Natural killer cell (primary cell): Measurements from ENCODE around the gene SLC17A1. TPM values are rescaled to one million over a fixed set of nuclear protein-coding genes. Genes with fewer than 3 reads are reported as not detected.

Experiments
- ATAC-seq, 3 donors: fragments of 150-1000 bp in 2 of 3; fragments of 200-7000 bp in 1 of 3; cut with Tn5 transposase; 1 replicate in 1 of 3; 2 replicates in 2 of 3; pipeline ENCODE4 v1.10.0; 2021; ENCODE audit warnings: mild to moderate bottlenecking in 2 of 3, moderate library complexity in 2 of 3
- DNase-seq, 2 donors: peaks; one replicate each; pipeline versions ENCODE4 v3.0.0 to v3.0.0-alpha.2; 2013 to 2021; ENCODE audit warnings: mixed read lengths in 1 of 2
- H3K27ac ChIP-seq: one replicate; pipeline ENCODE4 v1.5.1; 2013; ENCODE audit warnings: mild to moderate bottlenecking, low read length
- H3K27me3 ChIP-seq: one replicate; pipeline ENCODE4 v1.6.1; 2013; ENCODE audit warnings: low read length; ENCODE audit not compliant: control insufficient read depth, insufficient read depth
- H3K36me3 ChIP-seq: one replicate; pipeline ENCODE4 v1.6.1; 2013; ENCODE audit warnings: low read length; ENCODE audit not compliant: control insufficient read depth, insufficient read depth
- H3K4me1 ChIP-seq: one replicate; pipeline ENCODE4 v1.6.1; 2013; ENCODE audit warnings: low read length; ENCODE audit not compliant: control insufficient read depth, insufficient read depth
- H3K4me3 ChIP-seq: one replicate; pipeline ENCODE4 v1.5.1; 2013; ENCODE audit warnings: low read length
- H3K9me3 ChIP-seq: one replicate; pipeline ENCODE4 v1.6.1; 2013; ENCODE audit warnings: low read length; ENCODE audit not compliant: control insufficient read depth, insufficient read depth
- H3K27ac Mint-ChIP-seq, 2 donors: one replicate each; pipeline ENCODE4 v1.8.0; 2022; ENCODE audit warnings: mild to moderate bottlenecking in 2 of 2, mixed read lengths in 2 of 2, moderate library complexity in 1 of 2
- H3K27me3 Mint-ChIP-seq, 2 donors: one replicate each; pipeline ENCODE4 v1.8.0; 2022; ENCODE audit warnings: low read depth in 2 of 2, mixed read lengths in 2 of 2
- H3K36me3 Mint-ChIP-seq: one replicate; pipeline ENCODE4 v1.8.0; 2022; ENCODE audit warnings: mixed read lengths
- H3K4me1 Mint-ChIP-seq, 2 donors: one replicate each; pipeline ENCODE4 v1.8.0; 2022; ENCODE audit warnings: mixed read lengths in 2 of 2
- H3K4me3 Mint-ChIP-seq: one replicate; pipeline ENCODE4 v1.8.0; 2022; ENCODE audit warnings: mild to moderate bottlenecking, moderate library complexity, mixed read lengths
- H3K9me3 Mint-ChIP-seq, 2 donors: one replicate each; pipeline ENCODE4 v1.8.0; 2022; ENCODE audit warnings: mixed read lengths in 2 of 2
- WGBS: methylation state at CpG from one replicate; pipeline ENCODE4 v1.1.7; 2013; ENCODE audit warnings: missing lambda C conversion rate; ENCODE audit not compliant: insufficient coverage; 5-methylcytosine and 5-hydroxymethylcytosine counted together
- intact Hi-C: fragments of 100-400 bp; cut with micrococcal nuclease; formaldehyde crosslinking; loops from one replicate; pipeline ENCODE4 v1.14.2; 2022
- total RNA-seq, 4 donors: library from RNA; stranded (reverse); fragments of 120-200 nt in 1 of 4; gene quantifications; one replicate each; pipeline versions ENCODE4 v1.2.3 to v1.2.4, GENCODE V29; 2013 to 2022
- TF ChIP-seq, protein P1 (sequence below): fragments of 200-600 bp; IDR thresholded peaks from one replicate; pipeline ENCODE4 v1.8.0; 2022; ENCODE audit warnings: antibody characterized with exemption

The SLC17A1 gene
- total RNA-seq, 3 donors from 2014 or later (not counting 1 experiment from before 2014, with no cell fraction given), result 0.27 to 0.71 (median 0.50) TPM

DNA sequence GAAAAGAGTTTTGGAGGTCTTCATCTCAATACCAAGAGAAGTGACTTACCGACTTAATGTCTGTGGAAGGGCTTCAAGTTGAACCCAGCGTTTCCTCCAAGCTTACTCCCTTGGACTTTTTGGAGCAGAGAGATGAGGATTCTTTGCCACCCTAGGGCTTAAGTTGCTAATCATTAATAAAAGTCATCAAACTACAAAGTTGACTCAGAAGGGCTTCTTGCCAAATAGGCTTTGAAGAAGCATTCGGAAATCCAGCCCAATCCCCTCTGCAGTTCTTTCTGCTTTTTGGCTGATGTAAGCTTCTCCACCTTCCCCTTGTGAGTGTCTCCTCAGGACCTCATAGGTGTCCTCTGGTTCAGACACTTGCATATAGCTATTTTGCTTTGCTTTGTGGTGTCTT, 42.3 kb upstream of the SLC17A1 start, which contains the start of gene SLC17A3:
Gene SLC17A3 (minus strand): TSS at position 126 of the 400 bp plus-strand sequence. CDS start 5,856 bp downstream, outside the sequence.
- Histone ChIP-seq H3K27ac (no peak within 1 kb of the TSS), H3K36me3 (no peaks in the 10 kb centered on the region), H3K27me3 (no peaks in the 10 kb centered on the region), H3K9me3 (no peaks in the 10 kb centered on the region), H3K4me3 (no peak within 1 kb of the TSS), H3K4me1 (peaks cover 6% of the 10 kb centered on the region)
- H3K27ac Mint-ChIP-seq, result peak within 1 kb of the TSS; percentile 47 to 76
- 98% methylated on average over 3 of the region's 3 CpGs for WGBS
- peaks cover 21 to 22% of the 10 kb centered on the region in 2 donors for H3K4me1 Mint-ChIP-seq
- peaks cover 0 to 3% of the 10 kb centered on the region in 2 donors for H3K27me3 Mint-ChIP-seq
- H3K36me3 Mint-ChIP-seq, result no peaks in the 10 kb centered on the region
- TF ChIP-seq, protein P1, sequence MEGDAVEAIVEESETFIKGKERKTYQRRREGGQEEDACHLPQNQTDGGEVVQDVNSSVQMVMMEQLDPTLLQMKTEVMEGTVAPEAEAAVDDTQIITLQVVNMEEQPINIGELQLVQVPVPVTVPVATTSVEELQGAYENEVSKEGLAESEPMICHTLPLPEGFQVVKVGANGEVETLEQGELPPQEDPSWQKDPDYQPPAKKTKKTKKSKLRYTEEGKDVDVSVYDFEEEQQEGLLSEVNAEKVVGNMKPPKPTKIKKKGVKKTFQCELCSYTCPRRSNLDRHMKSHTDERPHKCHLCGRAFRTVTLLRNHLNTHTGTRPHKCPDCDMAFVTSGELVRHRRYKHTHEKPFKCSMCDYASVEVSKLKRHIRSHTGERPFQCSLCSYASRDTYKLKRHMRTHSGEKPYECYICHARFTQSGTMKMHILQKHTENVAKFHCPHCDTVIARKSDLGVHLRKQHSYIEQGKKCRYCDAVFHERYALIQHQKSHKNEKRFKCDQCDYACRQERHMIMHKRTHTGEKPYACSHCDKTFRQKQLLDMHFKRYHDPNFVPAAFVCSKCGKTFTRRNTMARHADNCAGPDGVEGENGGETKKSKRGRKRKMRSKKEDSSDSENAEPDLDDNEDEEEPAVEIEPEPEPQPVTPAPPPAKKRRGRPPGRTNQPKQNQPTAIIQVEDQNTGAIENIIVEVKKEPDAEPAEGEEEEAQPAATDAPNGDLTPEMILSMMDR, result no peak
- H3K4me3 Mint-ChIP-seq, result peak within 1 kb of the TSS; percentile 28
- intact Hi-C loops, result no loop called here
- DNase-seq (no peak), ATAC-seq (no peak)
- no peaks in the 10 kb centered on the region for H3K9me3 Mint-ChIP-seq

DNA sequence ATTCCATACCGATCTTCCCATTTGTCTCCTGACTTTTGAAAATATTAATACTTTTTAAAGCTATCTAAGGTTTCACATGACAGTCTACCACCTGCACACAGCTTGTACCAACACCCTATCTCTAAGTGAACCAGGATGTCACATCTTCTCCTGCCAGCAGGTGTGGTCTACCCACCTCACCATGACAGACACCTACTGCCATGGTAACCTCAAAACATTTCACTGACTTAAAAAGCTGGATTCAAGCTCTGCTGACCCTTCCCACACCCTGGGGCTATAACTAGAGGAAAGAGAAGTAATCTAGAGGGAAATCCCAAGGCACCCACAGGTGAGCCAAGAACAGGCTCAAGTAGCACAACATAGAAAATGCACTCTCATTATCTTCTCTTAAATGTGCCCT, 41.0 kb upstream of the SLC17A1 start:
- intact Hi-C loops, result no loop called here
- peak in 1 of 2 donors; percentile 69 for DNase-seq
- no peak overlapping the region for H3K4me3 Mint-ChIP-seq

DNA sequence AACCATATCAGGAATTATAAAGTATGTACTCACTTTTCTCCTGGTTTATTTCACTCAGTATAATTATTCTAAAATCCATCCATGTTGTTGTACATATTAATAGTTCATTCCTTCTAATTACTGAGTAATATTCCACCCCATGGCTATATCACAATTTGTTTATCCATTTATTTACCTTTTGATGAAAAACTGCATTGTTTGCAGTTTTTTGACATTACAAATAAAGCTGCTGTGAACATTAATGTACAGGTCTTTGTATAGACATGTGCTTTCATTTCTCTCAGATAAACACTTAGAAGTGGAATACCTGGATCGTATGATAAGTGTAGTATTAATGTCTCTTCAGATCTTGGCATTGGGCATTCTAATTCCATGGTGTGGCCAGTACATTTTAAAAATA, 38.0 kb upstream of the SLC17A1 start:
- Histone ChIP-seq H3K4me1 (peaks cover 10% of the 10 kb centered on the region), H3K27me3 (no peaks in the 10 kb centered on the region), H3K4me3 (no peak overlapping the region), H3K36me3 (no peaks in the 10 kb centered on the region), H3K27ac (no peak overlapping the region), H3K9me3 (no peaks in the 10 kb centered on the region)
- Mint-ChIP-seq H3K4me3 (no peak overlapping the region), H3K27me3 (no peaks in the 10 kb centered on the region), H3K36me3 (no peaks in the 10 kb centered on the region), H3K4me1 (peaks cover 32% of the 10 kb centered on the region in 2 donors), H3K9me3 (no peaks in the 10 kb centered on the region), H3K27ac (no peak overlapping the region)
- no peak for ATAC-seq
- intact Hi-C loops, result no loop called here
- 92% methylated on average over 1 of the region's 1 CpG for WGBS
- DNase-seq, result no peak
- TF ChIP-seq, protein P1, result no peak

More for the DNA sequence above, 41.0 kb upstream of the SLC17A1 start:
- Histone ChIP-seq H3K27ac (no peak overlapping the region), H3K27me3 (no peaks in the 10 kb centered on the region), H3K4me1 (peaks cover 6% of the 10 kb centered on the region), H3K9me3 (no peaks in the 10 kb centered on the region), H3K36me3 (no peaks in the 10 kb centered on the region), H3K4me3 (no peak overlapping the region)
- Mint-ChIP-seq H3K9me3 (no peaks in the 10 kb centered on the region), H3K36me3 (no peaks in the 10 kb centered on the region), H3K4me1 (peaks cover 21 to 22% of the 10 kb centered on the region in 2 donors), H3K27ac (peak overlapping the region; percentile 26 to 34), H3K27me3 (no peaks in the 10 kb centered on the region)
- TF ChIP-seq, protein P1, result no peak
- peak; percentile 36 to 70 (median 62) for ATAC-seq
- WGBS, result 96% methylated on average over 1 of the region's 1 CpG
